Testis (tissue), 3 donors: ENCODE measurements around the gene NCL. TPM values are rescaled to one million over a fixed set of nuclear protein-coding genes. Genes with fewer than 3 reads are reported as not detected.
"Not testable (repeated sequence)": the region's sequence is repeated elsewhere in the genome, so short reads cannot be mapped to it uniquely, and the experiment has no call there.

ENCODE experiments used
- DNase-seq: peaks from one replicate; pipeline ENCODE4 v3.0.0-alpha.2; 2019
- H3K27ac ChIP-seq, 2 donors: fragments of 200-600 bp; sonication (generic); one replicate each; pipeline ENCODE4 v1.5.1; 2019
- H3K27me3 ChIP-seq: fragments of 200-600 bp; sonication (generic); one replicate; pipeline ENCODE4 v1.5.1; 2019
- H3K36me3 ChIP-seq: fragments of 200-600 bp; sonication (generic); one replicate; pipeline ENCODE4 v1.5.1; 2017; ENCODE audit warnings: low read depth; ENCODE audit errors: missing control alignments
- H3K4me1 ChIP-seq: fragments of 200-600 bp; sonication (generic); one replicate; pipeline ENCODE4 v1.5.1; 2019
- H3K4me3 ChIP-seq, 2 donors: fragments of 200-600 bp; sonication (generic); one replicate each; pipeline ENCODE4 v1.5.1; 2017 to 2019
- H3K9me3 ChIP-seq: fragments of 200-600 bp; sonication (generic); one replicate; pipeline ENCODE4 v1.5.1; 2017
- CTCF ChIP-seq, 3 experiments: fragments of 450-650 bp in 2 of 3; fragments of 200-600 bp in 1 of 3; sonication (generic) in 1 of 3; IDR thresholded peaks; one replicate each; pipeline ENCODE4 v1.5.1; 2016 to 2019; ENCODE audit warnings: antibody characterized with exemption in 3 of 3, mild to moderate bottlenecking in 2 of 3, moderate library complexity in 1 of 3
- POLR2A ChIP-seq: fragments of 450-650 bp; IDR thresholded peaks from one replicate; pipeline ENCODE4 v1.6.1; 2017; ENCODE audit warnings: antibody characterized with exemption, mild to moderate bottlenecking, moderate library complexity
- WGBS, 2 donors: methylation state at CpG; one replicate each; pipeline ENCODE4 v1.1.5; 2018; 5-methylcytosine and 5-hydroxymethylcytosine counted together
- intact Hi-C: fragments of 100-400 bp; cut with DNase I; formaldehyde crosslinking; loops from one replicate; pipeline ENCODE4 v1.15.1; 2023; ENCODE audit warnings: low total_unique reads
- polyA plus RNA-seq: library from polyadenylated mRNA; stranded (reverse); fragments of 350-450 nt; fragmentation: Illumina TruSeq; extraction: RNeasy Lipid Tissue Mini Kit (QIAGEN cat#74804); gene quantifications from one replicate; pipeline ENCODE4 v1.2.3, GENCODE V29; 2014; ENCODE audit warnings: low read depth, low replicate concordance; ENCODE audit not compliant: insufficient read depth
- total RNA-seq, 2 donors: library from RNA; depleted of rRNA; stranded (reverse); fragments of >200 nt; gene quantifications; one replicate each; pipeline ENCODE4 v1.2.3, GENCODE V29; 2016

Gene NCL
- total and polyA plus RNA-seq, 3 donors from 2014 or later, result 207 to 293 (median 224) TPM

GRCh38 chr2:231464576-231465540, 574 bp upstream of the NCL start:
- Histone ChIP-seq H3K27me3 (no peaks in the 10 kb centered on the region), H3K36me3 (no peaks in the 10 kb centered on the region), H3K9me3 (no peaks in the 10 kb centered on the region), H3K4me3 (peak overlapping the region; percentile 90 to 93), H3K27ac (peak overlapping the region; percentile 96 to 97), H3K4me1 (peaks cover 16% of the 10 kb centered on the region)
- TF ChIP-seq POLR2A (peak; percentile 24), CTCF (IDR thresholded peaks at IDR 0.05) (no peak)
- peak; percentile 36 for DNase-seq
- WGBS, 2 donors, result 1 to 2% methylated on average over 31 to 68 of the region's 81 CpGs
- intact Hi-C loops, result no loop called here

GRCh38 chr2:231462729-231463465, 1.4 kb downstream of the NCL start:
- no peaks in the 10 kb centered on the region for H3K36me3 ChIP-seq
- no peaks in the 10 kb centered on the region for H3K27me3 ChIP-seq
- no peaks in the 10 kb centered on the region for H3K9me3 ChIP-seq
- H3K27ac ChIP-seq, result peak overlapping the region in 1 of 2 donors; percentile 97
- WGBS, 2 donors, result 10% methylated on average over 4 of the region's 4 CpGs
- peak overlapping the region; percentile 90 to 93 for H3K4me3 ChIP-seq
- H3K4me1 ChIP-seq, result peaks cover 16% of the 10 kb centered on the region
- DNase-seq, result no peak
- TF ChIP-seq POLR2A, result no peak
- TF ChIP-seq CTCF (IDR thresholded peaks at IDR 0.05), result no peak
- intact Hi-C loops, result no loop called here

GRCh38 chr2:231461516-231461971, 2.7 kb downstream of the NCL start:
- 69 to 78% methylated on average over 8 of the region's 8 CpGs for WGBS, 2 donors
- H3K27ac ChIP-seq, result no peak overlapping the region
- intact Hi-C loops, result no loop called here

GRCh38 chr2:231460841-231461240, 3.4 kb downstream of the NCL start:
- DNase-seq, H3K36me3 ChIP-seq, H3K9me3 ChIP-seq, H3K27ac ChIP-seq, intact Hi-C loops, H3K27me3 ChIP-seq, H3K4me3 ChIP-seq: not testable (repeated sequence)
- peaks cover 16% of the 10 kb centered on the region for H3K4me1 ChIP-seq
- WGBS, 2 donors, result 86 to 88% methylated on average over 10 of the region's 10 CpGs

More at GRCh38 chr2:231461516-231461971, 2.7 kb downstream of the NCL start:
- no peak for DNase-seq
- Histone ChIP-seq H3K27me3 (no peaks in the 10 kb centered on the region), H3K9me3 (no peaks in the 10 kb centered on the region), H3K4me1 (peaks cover 16% of the 10 kb centered on the region), H3K36me3 (no peaks in the 10 kb centered on the region), H3K4me3 (no peak overlapping the region)
- TF ChIP-seq POLR2A (no peak), CTCF (IDR thresholded peaks at IDR 0.05) (no peak)
